ENCODE measurements around the gene KLF15. TPM values are rescaled to one million over a fixed set of nuclear protein-coding genes. Genes with fewer than 3 reads are reported as not detected.
"Not testable (repeated sequence)": the region's sequence is repeated elsewhere in the genome, so short reads cannot be mapped to it uniquely, and the experiment has no call there.

The KLF15 gene
- total RNA-seq, 1 donor from 2014 or later, result 0.14 TPM

- H3K4me1 Mint-ChIP-seq (ENCODE audit: low read depth), result no peaks in the 10 kb centered on the region
- H3K4me3 Mint-ChIP-seq (ENCODE audit: low read depth), result no peak overlapping the region
- intact Hi-C loops (cut with micrococcal nuclease), result no loop called here
- no peaks in the 10 kb centered on the region for H3K27me3 Mint-ChIP-seq (ENCODE audit: low read depth)
- H3K27ac Mint-ChIP-seq, result no peak overlapping the region
- no peaks in the 10 kb centered on the region for H3K36me3 Mint-ChIP-seq (ENCODE audit: low read depth)
- H3K9me3 Mint-ChIP-seq, result no peaks in the 10 kb centered on the region
- DNase-seq (ENCODE audit: low spot score), result no peak
Observed at GRCh38 chr3:126337980-126338651, 19.1 kb downstream of the KLF15 start.

- H3K27me3 Mint-ChIP-seq (ENCODE audit: low read depth); H3K4me1 Mint-ChIP-seq (ENCODE audit: low read depth); H3K36me3 Mint-ChIP-seq (ENCODE audit: low read depth); intact Hi-C loops (cut with micrococcal nuclease); H3K4me3 Mint-ChIP-seq (ENCODE audit: low read depth); DNase-seq (ENCODE audit: low spot score); H3K27ac Mint-ChIP-seq: not testable (repeated sequence)
- peaks cover 15% of the 10 kb centered on the region for H3K9me3 Mint-ChIP-seq
Observed at GRCh38 chr3:126331812-126332336, 25.3 kb downstream of the KLF15 start.

DNA sequence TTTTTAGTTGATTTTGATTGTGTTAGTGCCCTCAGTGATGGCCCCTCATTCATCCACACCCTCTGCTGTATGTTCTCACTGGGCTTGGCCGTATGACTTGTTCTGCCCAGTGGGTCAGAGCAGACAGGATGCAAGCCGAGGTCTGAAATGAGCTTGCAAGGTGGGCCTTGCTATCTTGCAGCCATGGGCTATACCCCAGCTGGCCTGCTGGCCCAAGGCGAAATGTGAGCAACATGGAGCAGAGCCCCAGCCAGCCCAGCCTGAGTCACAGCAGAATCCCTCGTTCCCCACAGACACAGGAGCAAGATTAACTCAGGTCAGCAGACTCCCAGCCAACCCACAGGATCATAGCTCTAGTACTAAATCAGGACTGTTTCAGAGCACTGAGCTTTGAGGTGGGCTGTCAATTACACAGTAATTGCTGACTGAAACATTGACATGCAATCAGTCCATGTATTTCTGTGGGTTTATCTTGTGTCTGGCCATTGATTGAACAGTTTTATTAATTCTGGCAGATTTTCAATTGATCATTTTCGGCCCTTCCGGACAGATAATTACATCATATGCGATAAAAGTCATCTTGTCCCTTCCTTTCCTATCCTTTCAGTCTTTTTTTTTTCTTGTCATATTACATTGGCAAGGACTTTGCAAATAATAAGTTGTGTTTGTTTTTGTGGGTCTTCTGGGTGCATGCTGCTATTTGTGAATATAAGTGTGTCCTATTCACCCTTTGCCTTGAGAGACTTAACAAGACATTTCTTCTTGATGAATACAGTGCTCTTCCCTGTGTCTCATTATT is 27.1 kb downstream of the KLF15 start:
- Mint-ChIP-seq H3K36me3 (ENCODE audit: low read depth) (no peaks in the 10 kb centered on the region), H3K4me3 (ENCODE audit: low read depth) (no peak overlapping the region), H3K4me1 (ENCODE audit: low read depth) (no peaks in the 10 kb centered on the region), H3K9me3 (peaks cover 19% of the 10 kb centered on the region), H3K27me3 (ENCODE audit: low read depth) (no peaks in the 10 kb centered on the region), H3K27ac (no peak overlapping the region)
- DNase-seq (ENCODE audit: low spot score), result no peak
- intact Hi-C loops (cut with micrococcal nuclease), result no loop called here

DNA sequence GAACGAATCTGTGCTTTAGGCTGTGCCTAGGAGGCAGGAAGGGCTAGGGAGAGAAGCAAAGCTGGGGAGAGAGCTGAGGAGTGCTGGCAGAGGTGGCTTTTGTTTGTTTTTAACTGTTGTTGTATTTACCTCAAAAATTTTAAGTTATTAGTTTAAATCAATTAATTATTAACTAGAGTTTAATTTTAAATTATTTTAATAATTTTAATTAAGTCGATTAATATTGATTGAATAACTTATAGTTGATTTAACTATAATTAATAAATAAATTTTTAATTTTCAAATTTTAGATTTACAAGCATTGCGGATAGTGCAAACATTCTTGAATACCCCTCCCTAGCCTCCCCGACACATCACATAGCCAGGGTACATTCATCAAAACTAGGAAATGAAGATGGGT is 30.6 kb downstream of the KLF15 start:
- H3K4me1 Mint-ChIP-seq (ENCODE audit: low read depth), result no peaks in the 10 kb centered on the region
- intact Hi-C loops (cut with micrococcal nuclease), result no loop called here
- no peak overlapping the region for H3K4me3 Mint-ChIP-seq (ENCODE audit: low read depth)
- DNase-seq (ENCODE audit: low spot score), result no peak
- no peak overlapping the region for H3K27ac Mint-ChIP-seq
- peaks cover 19% of the 10 kb centered on the region for H3K9me3 Mint-ChIP-seq
- H3K27me3 Mint-ChIP-seq (ENCODE audit: low read depth), result no peaks in the 10 kb centered on the region
- no peaks in the 10 kb centered on the region for H3K36me3 Mint-ChIP-seq (ENCODE audit: low read depth)

DNA sequence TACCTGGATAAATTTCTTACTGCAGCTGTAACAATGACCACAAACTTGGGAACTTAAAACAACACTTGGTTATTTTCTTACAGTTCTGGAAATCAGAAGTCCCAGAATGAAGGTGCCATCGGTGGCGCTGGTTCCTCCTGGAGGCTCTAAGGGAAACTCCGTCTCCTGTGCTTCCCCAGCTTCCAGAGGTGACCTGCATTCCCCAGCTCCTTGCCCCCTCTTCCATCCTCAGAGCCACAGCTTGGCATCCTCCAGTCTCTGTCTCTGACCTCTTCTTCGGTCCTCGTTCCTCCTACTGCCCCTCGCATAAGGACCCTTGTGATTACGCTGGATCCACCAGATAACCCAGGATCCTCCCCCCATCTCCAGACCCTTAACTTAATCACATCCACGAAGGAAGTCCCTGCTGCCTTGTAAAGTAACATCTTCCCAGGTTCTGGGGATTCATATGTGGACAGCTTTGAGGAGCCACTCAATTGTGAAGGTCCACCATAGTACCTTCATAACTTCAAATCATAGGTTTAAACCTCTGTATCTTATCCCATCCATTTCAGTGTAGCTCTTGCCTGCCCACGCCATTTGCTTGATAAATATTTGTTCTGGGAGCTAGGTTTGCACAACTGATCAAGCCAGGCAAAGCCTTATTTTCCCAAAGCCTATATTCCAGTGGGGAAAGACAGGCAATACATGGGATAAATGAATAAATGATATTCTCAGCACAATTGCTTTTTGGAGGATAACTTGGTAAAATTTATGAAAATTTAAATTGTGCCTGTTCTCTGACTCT is 34.8 kb downstream of the KLF15 start:
- intact Hi-C loops (cut with micrococcal nuclease), result no loop called here
- Mint-ChIP-seq H3K27ac (no peak overlapping the region), H3K4me3 (ENCODE audit: low read depth) (no peak overlapping the region), H3K9me3 (peaks cover 4% of the 10 kb centered on the region), H3K4me1 (ENCODE audit: low read depth) (no peaks in the 10 kb centered on the region), H3K27me3 (ENCODE audit: low read depth) (no peaks in the 10 kb centered on the region), H3K36me3 (ENCODE audit: low read depth) (no peaks in the 10 kb centered on the region)
- no peak for DNase-seq (ENCODE audit: low spot score)

GRCh38 chr3:126321490-126321889 is 35.7 kb downstream of the KLF15 start:
- DNase-seq (ENCODE audit: low spot score), result no peak
- intact Hi-C loops (cut with micrococcal nuclease), result no loop called here
- H3K36me3 Mint-ChIP-seq (ENCODE audit: low read depth), result no peaks in the 10 kb centered on the region
- no peaks in the 10 kb centered on the region for H3K27me3 Mint-ChIP-seq (ENCODE audit: low read depth)
- H3K4me1 Mint-ChIP-seq (ENCODE audit: low read depth), result no peaks in the 10 kb centered on the region
- peaks cover 3% of the 10 kb centered on the region for H3K9me3 Mint-ChIP-seq
- no peak overlapping the region for H3K27ac Mint-ChIP-seq
- no peak overlapping the region for H3K4me3 Mint-ChIP-seq (ENCODE audit: low read depth)

GRCh38 chr3:126320517-126321293 is 36.5 kb downstream of the KLF15 start:
- Mint-ChIP-seq H3K4me3 (ENCODE audit: low read depth) (no peak overlapping the region), H3K9me3 (no peaks in the 10 kb centered on the region), H3K27ac (no peak overlapping the region), H3K27me3 (ENCODE audit: low read depth) (no peaks in the 10 kb centered on the region), H3K36me3 (ENCODE audit: low read depth) (no peaks in the 10 kb centered on the region), H3K4me1 (ENCODE audit: low read depth) (no peaks in the 10 kb centered on the region)
- no peak for DNase-seq (ENCODE audit: low spot score)
- intact Hi-C loops (cut with micrococcal nuclease), result no loop called here

- Mint-ChIP-seq H3K4me3 (ENCODE audit: low read depth) (no peak overlapping the region), H3K9me3 (no peaks in the 10 kb centered on the region), H3K36me3 (ENCODE audit: low read depth) (no peaks in the 10 kb centered on the region), H3K27ac (no peak overlapping the region), H3K27me3 (ENCODE audit: low read depth) (no peaks in the 10 kb centered on the region), H3K4me1 (ENCODE audit: low read depth) (no peaks in the 10 kb centered on the region)
- intact Hi-C loops (cut with micrococcal nuclease), result no loop called here
- DNase-seq (ENCODE audit: low spot score), result no peak
Observed at GRCh38 chr3:126319701-126320295, 37.4 kb downstream of the KLF15 start.

- Mint-ChIP-seq H3K4me3 (ENCODE audit: low read depth) (no peak overlapping the region), H3K27me3 (ENCODE audit: low read depth) (no peaks in the 10 kb centered on the region), H3K36me3 (ENCODE audit: low read depth) (no peaks in the 10 kb centered on the region), H3K9me3 (no peaks in the 10 kb centered on the region), H3K4me1 (ENCODE audit: low read depth) (no peaks in the 10 kb centered on the region), H3K27ac (no peak overlapping the region)
- intact Hi-C loops (cut with micrococcal nuclease), result no loop called here
- DNase-seq (ENCODE audit: low spot score), result no peak
Observed at GRCh38 chr3:126317029-126317996, 39.9 kb downstream of the KLF15 start.

- Mint-ChIP-seq H3K27me3 (ENCODE audit: low read depth) (no peaks in the 10 kb centered on the region), H3K9me3 (no peaks in the 10 kb centered on the region), H3K4me1 (ENCODE audit: low read depth) (no peaks in the 10 kb centered on the region), H3K36me3 (ENCODE audit: low read depth) (no peaks in the 10 kb centered on the region), H3K4me3 (ENCODE audit: low read depth) (no peak overlapping the region), H3K27ac (no peak overlapping the region)
- DNase-seq (ENCODE audit: low spot score), result no peak
- intact Hi-C loops (cut with micrococcal nuclease), result no loop called here
Observed at GRCh38 chr3:126316501-126316939, 40.7 kb downstream of the KLF15 start.

GRCh38 chr3:126316031-126316461 is 41.2 kb downstream of the KLF15 start:
- Mint-ChIP-seq H3K36me3 (ENCODE audit: low read depth) (no peaks in the 10 kb centered on the region), H3K27ac (no peak overlapping the region), H3K4me1 (ENCODE audit: low read depth) (no peaks in the 10 kb centered on the region), H3K4me3 (ENCODE audit: low read depth) (no peak overlapping the region), H3K27me3 (ENCODE audit: low read depth) (no peaks in the 10 kb centered on the region), H3K9me3 (no peaks in the 10 kb centered on the region)
- intact Hi-C loops (cut with micrococcal nuclease), result no loop called here
- DNase-seq (ENCODE audit: low spot score), result no peak

Data from activated T-helper 2 cell treated with anti-CD3 and anti-CD28 coated beads, Interferon-gamma antibody, Interleukin-2, Interleukin-4, amounts not matched to agents 10 μg/mL and 5 μg/mL and 100 μg/mL, durations not matched to agents 14 hours and 24 hours and 36 hours (primary cell).